H1 (cell line): ENCODE measurements around the gene GRID1. TPM values are rescaled to one million over a fixed set of nuclear protein-coding genes. Genes with fewer than 3 reads are reported as not detected.

Source experiments
- KDM1A ChIP-seq: fragments of 200-600, 300-600 bp; sonication (generic); IDR thresholded peaks from 2 replicates; pipeline ENCODE4 v1.7.1; 2016; ENCODE audit warnings: mild to moderate bottlenecking, low read length, borderline replicate concordance
- RXRA ChIP-seq: IDR thresholded peaks from 2 replicates; pipeline ENCODE4 v1.6.1; 2011; ENCODE audit warnings: low read depth, mild to moderate bottlenecking, low read length, moderate library complexity; ENCODE audit not compliant: insufficient read depth
- SRF ChIP-seq: IDR thresholded peaks from 2 replicates; pipeline ENCODE4 v1.6.1; 2011; ENCODE audit warnings: mild to moderate bottlenecking, low read depth, low read length, moderate library complexity
- polyA plus RNA-seq, 7 experiments: library from polyadenylated mRNA; depleted of rRNA in 3 of 7; stranded (reverse) in 5 of 7; unstranded in 2 of 7; fragments of >200 nt in 5 of 7; fragments of 200-250 nt in 2 of 7; gene quantifications; 1 replicate in 5 of 7; 2 replicates in 1 of 7; 4 replicates in 1 of 7; pipeline versions ENCODE4 v1.2.1 to v1.2.3, GENCODE V29; 2011 to 2013; ENCODE audit warnings: missing spikeins in 2 of 7, mixed read lengths in 2 of 7
- total RNA-seq: library from RNA; stranded (reverse); fragmentation: NEBNext Ultra II Directional; extraction: Animal tissue kit (Norgen Biotek cat#: 25700); gene quantifications from 2 replicates; pipeline ENCODE4 v1.2.1, GENCODE V29; 2021

The GRID1 gene
- total and polyA plus RNA-seq, 2 of the 8 experiments (the other 6 are each of a cell fraction or from before 2014, with no cell fraction given), result 0.22 to 0.30 TPM

- TF ChIP-seq RXRA (no peak), SRF (no peak), KDM1A (no peak)
Measured at GRCh38 chr10:86391236-86391840, 24.7 kb upstream of the GRID1 start (continued).
